GM13976 (cell line): ENCODE measurements around the gene TPRN.

Source experiments
- DNase-seq: peaks from one replicate; pipeline ENCODE4 v3.0.0; 2012; ENCODE audit warnings: low spot score
- in situ Hi-C: fragments of 300-500 bp; cut with MboI; formaldehyde crosslinking; loops from one replicate; pipeline ENCODE4 v1.12.0; 2022; ENCODE audit warnings: low sequenced_read_pairs, mixed read lengths, inconsistent platforms; ENCODE audit not compliant: unreplicated experiment
- TF ChIP-seq, protein P1 (sequence below): IDR thresholded peaks from 2 replicates; pipeline ENCODE4 v1.5.1; 2012; ENCODE audit warnings: borderline replicate concordance, mild to moderate bottlenecking; ENCODE audit not compliant: insufficient read depth; ENCODE audit errors: extremely low read depth, missing control alignments, control extremely low read depth

The TPRN gene

DNA sequence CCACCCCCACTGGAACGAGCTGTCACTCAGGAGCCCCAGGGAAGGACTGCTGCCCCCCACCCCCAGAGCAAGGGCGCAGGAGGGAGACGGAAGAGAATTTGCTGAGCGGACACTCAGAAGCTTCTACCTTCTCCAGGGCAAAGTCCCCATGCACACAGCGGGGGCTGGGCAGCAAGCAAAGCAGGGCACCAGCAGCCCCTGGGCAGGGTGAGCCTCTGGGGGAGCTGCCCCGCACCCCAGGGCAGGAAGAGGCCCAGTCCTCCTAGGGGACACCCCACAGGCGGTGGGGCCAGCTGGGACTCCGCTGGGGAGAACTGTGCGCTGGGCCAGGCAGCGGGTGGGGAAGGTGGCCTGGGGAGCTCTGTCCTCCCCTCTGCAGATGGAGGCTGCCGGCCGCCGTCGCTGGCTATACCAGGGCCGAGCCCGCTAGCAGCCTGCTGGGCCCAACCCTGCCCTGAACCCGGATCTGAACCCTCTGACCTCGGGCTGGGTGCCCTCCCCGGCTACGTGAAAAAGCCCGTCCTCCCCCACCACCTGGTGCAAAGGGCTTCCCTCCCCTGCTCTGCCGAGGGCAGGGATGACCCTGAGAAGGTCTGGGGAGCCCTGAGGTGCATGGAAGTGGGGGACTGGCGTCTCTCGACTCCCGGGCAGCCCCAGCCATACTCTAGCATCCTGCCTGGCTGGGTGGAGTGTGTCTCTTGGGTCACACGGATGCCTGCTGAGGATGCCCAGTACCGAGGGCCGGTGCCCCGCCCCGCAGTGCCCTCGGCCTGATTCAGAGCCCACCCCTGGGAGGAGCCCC lies 29.6 kb upstream of the TPRN start:
- in situ Hi-C loops, result loop anchor here (5.0 kb wide), 1 partner anchor 113 kb away; no protein-coding TSS in a partner anchor
- DNase-seq, result no peak
- TF ChIP-seq, protein P1, sequence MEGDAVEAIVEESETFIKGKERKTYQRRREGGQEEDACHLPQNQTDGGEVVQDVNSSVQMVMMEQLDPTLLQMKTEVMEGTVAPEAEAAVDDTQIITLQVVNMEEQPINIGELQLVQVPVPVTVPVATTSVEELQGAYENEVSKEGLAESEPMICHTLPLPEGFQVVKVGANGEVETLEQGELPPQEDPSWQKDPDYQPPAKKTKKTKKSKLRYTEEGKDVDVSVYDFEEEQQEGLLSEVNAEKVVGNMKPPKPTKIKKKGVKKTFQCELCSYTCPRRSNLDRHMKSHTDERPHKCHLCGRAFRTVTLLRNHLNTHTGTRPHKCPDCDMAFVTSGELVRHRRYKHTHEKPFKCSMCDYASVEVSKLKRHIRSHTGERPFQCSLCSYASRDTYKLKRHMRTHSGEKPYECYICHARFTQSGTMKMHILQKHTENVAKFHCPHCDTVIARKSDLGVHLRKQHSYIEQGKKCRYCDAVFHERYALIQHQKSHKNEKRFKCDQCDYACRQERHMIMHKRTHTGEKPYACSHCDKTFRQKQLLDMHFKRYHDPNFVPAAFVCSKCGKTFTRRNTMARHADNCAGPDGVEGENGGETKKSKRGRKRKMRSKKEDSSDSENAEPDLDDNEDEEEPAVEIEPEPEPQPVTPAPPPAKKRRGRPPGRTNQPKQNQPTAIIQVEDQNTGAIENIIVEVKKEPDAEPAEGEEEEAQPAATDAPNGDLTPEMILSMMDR, result no peak

GRCh38 chr9:137228968-137229896 lies 28.7 kb upstream of the TPRN start:
- TF ChIP-seq, protein P1, result no peak
- DNase-seq, result no peak
- in situ Hi-C loops, result loop anchor here (5.0 kb wide), 1 partner anchor 112 kb away; no protein-coding TSS in a partner anchor

DNA sequence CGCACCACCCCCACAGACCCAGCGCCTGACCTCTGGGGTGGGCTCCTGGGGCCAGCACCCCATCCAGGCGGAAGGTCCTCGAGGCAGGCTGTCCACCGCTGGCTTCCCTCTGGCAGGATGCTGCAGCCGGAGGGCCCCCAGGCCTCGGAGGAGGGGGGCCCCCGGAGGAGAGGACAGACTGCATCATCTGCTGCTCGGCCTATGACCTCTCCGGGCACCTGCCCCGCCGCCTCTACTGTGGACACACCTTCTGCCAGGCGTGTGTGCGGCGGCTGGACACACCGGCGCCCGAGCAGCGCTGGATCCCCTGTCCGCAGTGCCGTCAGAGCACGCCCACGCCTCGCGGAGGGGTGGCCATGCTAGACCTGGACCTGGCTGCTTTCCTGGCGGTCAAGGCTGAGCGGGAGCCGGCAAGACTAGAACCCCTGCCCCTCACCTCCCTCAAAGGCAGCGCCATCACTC lies 28.0 kb upstream of the TPRN start:
- DNase-seq, result no peak
- in situ Hi-C loops, result loop anchor here (5.0 kb wide), 1 partner anchor 111 kb away; no protein-coding TSS in a partner anchor
- TF ChIP-seq, protein P1, result no peak

DNA sequence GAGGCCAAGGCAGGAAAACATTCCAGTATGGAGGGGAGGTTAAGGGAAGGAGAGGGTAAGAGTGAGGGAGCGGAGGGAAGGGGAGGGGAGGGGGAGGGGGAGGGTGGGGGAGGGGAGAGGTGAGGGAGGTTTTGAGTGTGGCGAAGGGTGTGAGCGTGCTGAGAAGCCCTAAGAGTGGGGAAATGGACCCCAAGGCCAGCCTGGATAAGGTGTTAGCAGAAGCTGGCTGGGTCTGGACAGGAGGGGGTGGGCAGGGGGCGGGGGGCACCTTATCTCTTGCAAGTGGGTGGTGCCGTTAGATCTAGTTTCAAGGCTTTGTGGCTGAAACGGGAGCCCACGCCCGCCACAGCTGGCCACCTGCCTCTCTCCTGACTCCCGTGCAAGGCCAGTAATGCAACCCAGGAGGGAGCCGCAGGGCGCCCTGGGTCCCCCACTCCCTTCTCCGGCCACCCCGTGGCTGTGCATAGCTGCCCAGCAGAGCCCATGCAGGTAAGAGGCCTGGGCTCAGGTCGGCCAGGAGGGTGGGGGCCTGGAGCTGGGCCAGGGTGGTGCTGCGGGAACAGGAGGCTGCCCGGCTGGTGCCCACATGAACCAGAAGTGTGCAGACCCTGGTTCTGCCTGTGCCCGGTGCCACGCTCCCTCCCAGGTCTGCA lies 27.4 kb upstream of the TPRN start:
- in situ Hi-C loops, result loop anchor here (5.0 kb wide), 1 partner anchor 111 kb away; no protein-coding TSS in a partner anchor
- DNase-seq, result no peak
- TF ChIP-seq, protein P1, result no peak

DNA sequence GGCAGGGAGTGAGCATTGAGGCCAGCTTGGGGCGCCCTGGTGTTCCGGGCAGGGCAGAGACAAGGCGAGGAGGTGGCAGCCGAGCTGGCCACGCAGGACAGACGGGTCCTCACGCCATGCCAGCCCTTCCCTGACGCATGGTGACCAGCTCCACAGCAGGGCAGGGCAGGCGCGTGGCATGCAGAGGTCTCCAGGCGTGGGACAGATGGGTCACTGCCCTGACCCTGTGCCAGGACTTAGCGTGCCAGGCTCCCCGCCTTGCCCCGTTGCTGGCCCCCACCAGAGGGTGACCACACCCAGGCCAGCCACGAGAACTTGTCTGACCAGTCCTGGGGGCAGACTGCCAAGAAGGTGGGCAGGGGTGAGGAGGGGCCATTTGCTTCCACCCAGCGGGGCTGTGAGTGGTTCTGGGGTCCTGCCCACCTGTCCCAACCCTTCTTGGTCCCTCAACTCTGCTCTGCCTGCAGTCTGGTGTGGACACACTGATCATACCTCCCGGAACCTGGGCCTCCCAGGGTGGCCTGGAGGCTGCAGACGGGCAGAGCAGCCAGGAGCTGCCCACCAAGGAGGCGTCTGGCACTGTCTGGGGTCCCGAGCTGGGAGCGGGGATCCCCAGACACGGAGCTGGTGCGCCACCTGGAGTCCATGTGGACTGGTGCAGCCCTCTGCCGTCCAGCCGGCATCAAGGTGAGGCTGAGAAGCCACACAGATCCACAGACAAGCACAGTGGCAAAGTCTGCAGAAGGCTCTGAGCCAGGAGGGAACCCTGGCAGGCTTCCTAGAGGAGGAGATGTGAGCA lies 26.7 kb upstream of the TPRN start, which contains the start of gene RNF224:
Gene RNF224, plus strand, starts transcription at position 449 of the 799 bp plus-strand sequence. CDS start 834 bp downstream, outside the sequence.
- in situ Hi-C loops, result loop anchor here (5.0 kb wide), 1 partner anchor 110 kb away; no protein-coding TSS in a partner anchor

More for the DNA sequence above, 26.7 kb upstream of the TPRN start, which contains the start of gene RNF224:
- TF ChIP-seq, protein P1, result peak; percentile 97
- peak; percentile 89 for DNase-seq
